ENCODE measurements around the gene EGFLAM.

DNA sequence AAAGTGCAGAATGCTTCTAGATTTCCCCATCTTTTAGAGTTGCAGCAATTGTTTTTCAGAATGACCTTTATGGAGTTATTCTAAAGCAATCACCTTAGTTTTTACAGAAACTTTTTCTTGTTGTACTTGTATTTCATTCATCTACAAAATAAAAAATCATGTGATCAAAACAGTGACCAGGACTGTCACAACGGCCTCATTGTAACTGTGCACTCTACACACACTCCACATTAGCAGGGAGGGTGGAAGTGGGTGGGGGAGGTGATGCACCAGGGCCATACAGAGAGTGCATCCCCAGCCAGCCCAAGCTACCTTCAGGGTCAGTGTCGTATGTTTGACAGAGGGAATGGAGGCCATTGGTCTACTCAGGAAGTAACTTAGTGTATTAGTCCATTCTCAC lies 26.9 kb downstream of the EGFLAM start:
- TF ChIP-seq, protein P1, sequence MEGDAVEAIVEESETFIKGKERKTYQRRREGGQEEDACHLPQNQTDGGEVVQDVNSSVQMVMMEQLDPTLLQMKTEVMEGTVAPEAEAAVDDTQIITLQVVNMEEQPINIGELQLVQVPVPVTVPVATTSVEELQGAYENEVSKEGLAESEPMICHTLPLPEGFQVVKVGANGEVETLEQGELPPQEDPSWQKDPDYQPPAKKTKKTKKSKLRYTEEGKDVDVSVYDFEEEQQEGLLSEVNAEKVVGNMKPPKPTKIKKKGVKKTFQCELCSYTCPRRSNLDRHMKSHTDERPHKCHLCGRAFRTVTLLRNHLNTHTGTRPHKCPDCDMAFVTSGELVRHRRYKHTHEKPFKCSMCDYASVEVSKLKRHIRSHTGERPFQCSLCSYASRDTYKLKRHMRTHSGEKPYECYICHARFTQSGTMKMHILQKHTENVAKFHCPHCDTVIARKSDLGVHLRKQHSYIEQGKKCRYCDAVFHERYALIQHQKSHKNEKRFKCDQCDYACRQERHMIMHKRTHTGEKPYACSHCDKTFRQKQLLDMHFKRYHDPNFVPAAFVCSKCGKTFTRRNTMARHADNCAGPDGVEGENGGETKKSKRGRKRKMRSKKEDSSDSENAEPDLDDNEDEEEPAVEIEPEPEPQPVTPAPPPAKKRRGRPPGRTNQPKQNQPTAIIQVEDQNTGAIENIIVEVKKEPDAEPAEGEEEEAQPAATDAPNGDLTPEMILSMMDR (IDR thresholded peaks at IDR 0.05; ENCODE audit: low read length) = no peak
- no peak for TF ChIP-seq EZH2 (IDR thresholded peaks at IDR 0.05; ENCODE audit: borderline replicate concordance, low read length)

Measured in OCI-LY1 (cell line).